ENCODE results near the gene UGT1A6. TPM values are rescaled to one million over a fixed set of nuclear protein-coding genes. Genes with fewer than 3 reads are reported as not detected.

The UGT1A6 gene
- total RNA-seq, 2 experiments from 2014 or later, result not detected

GRCh38 chr2:233822101-233822771 lies 129.5 kb downstream of the UGT1A6 start:
- ChIA-PET POLR2A (no interaction called here), CTCF (no interaction called here)
- H3K4me3 Mint-ChIP-seq, result no peak overlapping the region
- no peaks in the 10 kb centered on the region for H3K36me3 Mint-ChIP-seq (ENCODE audit: low read depth)
- peaks cover 2% of the 10 kb centered on the region for H3K4me1 Mint-ChIP-seq (ENCODE audit: low read depth)
- no peaks in the 10 kb centered on the region for H3K9me3 Mint-ChIP-seq (ENCODE audit: insufficient read depth)
- DNase-seq, result no peak
- H3K27ac Mint-ChIP-seq, result no peak overlapping the region
- no peak for ATAC-seq
- peaks cover 11% of the 10 kb centered on the region for H3K27me3 Mint-ChIP-seq (ENCODE audit: low read depth)

Other genes starting within 250 kb of the UGT1A6 start
- gene USP40, start 126.1 kb upstream of the UGT1A6 start, total RNA-seq, result 10 to 100 TPM; 13.1 to 14.1 TPM
- not detected for gene UGT1A8, start 75.3 kb upstream of the UGT1A6 start, total RNA-seq
- not detected for gene UGT1A10, start 56.4 kb upstream of the UGT1A6 start, total RNA-seq
- gene UGT1A9, start 21.0 kb upstream of the UGT1A6 start, total RNA-seq, result not detected
- not detected for gene UGT1A7, start 11.0 kb upstream of the UGT1A6 start, total RNA-seq
- not detected for gene UGT1A5, start 20.0 kb downstream of the UGT1A6 start, total RNA-seq
- not detected for gene UGT1A4, start 25.8 kb downstream of the UGT1A6 start, total RNA-seq
- gene UGT1A3, start 36.2 kb downstream of the UGT1A6 start, total RNA-seq, result not detected
- not detected for gene UGT1A1, start 67.4 kb downstream of the UGT1A6 start, total RNA-seq
- not detected for gene MROH2A, start 85.4 kb downstream of the UGT1A6 start, total RNA-seq
- gene HJURP, start 161.6 kb downstream of the UGT1A6 start, total RNA-seq, result 100 to 1,000 TPM; 128 to 135 TPM
- gene TRPM8, start 224.5 kb downstream of the UGT1A6 start, total RNA-seq, result not detected

Measured in activated CD8-positive, alpha-beta T cell treated with anti-CD3 and anti-CD28 coated beads, Interleukin-2, amount 10 ng/mL, durations not matched to agents 7 days and 5 days (primary cell).